WTC11 (cell line): ENCODE results near the gene OSBPL9. TPM values are rescaled to one million over a fixed set of nuclear protein-coding genes. Genes with fewer than 3 reads are reported as not detected.

ENCODE experiments used
- ATAC-seq: fragments of 200-7000 bp; cut with Tn5 transposase; 2 replicates; pipeline ENCODE4 v1.10.0; 2021; ENCODE audit warnings: mild to moderate bottlenecking, moderate library complexity
- Bru-seq: library from RNA; stranded (reverse); fragments of 400-500 nt; gene quantifications from one replicate; lab custom pipeline; 2021; lab: Mats Ljungman, UMichigan
- CTCF ChIA-PET: fragments of 300-600 bp; sonication (Branson Sonifier 250); formaldehyde crosslinking; loops from one replicate; lab custom pipeline; 2021; ENCODE audit warnings: antibody characterized with exemption; lab: Charles Lee
- POLR2A ChIA-PET: fragments of 350-600 bp; sonication (Branson Sonifier 250); formaldehyde crosslinking; loops from one replicate; lab custom pipeline; 2021; ENCODE audit warnings: antibody characterized with exemption; lab: Charles Lee
- DNase-seq: peaks from one replicate; pipeline ENCODE4 v3.0.0; 2021; ENCODE audit warnings: low spot score
- H3K27ac Mint-ChIP-seq: 2 replicates; pipeline ENCODE4 v1.8.0; 2021; ENCODE audit warnings: mixed read lengths
- H3K27me3 Mint-ChIP-seq: 2 replicates; pipeline ENCODE4 v1.8.0; 2021; ENCODE audit warnings: low read depth, mild to moderate bottlenecking, moderate library complexity, mixed read lengths
- H3K36me3 Mint-ChIP-seq: 2 replicates; pipeline ENCODE4 v1.8.0; 2021; ENCODE audit warnings: mixed read lengths
- H3K4me1 Mint-ChIP-seq: 2 replicates; pipeline ENCODE4 v1.8.0; 2022; ENCODE audit warnings: mixed read lengths
- H3K4me3 Mint-ChIP-seq: 2 replicates; pipeline ENCODE4 v1.8.0; 2021; ENCODE audit warnings: mild to moderate bottlenecking, moderate library complexity, mixed read lengths
- H3K9me3 Mint-ChIP-seq: 2 replicates; pipeline ENCODE4 v1.8.0; 2021; ENCODE audit warnings: mixed read lengths
- AR ChIP-seq: fragments of 250-450 bp; sonication (Bioruptor Pico); IDR thresholded peaks from 2 replicates; pipeline ENCODE4 v1.9.0; 2021; ENCODE audit warnings: mild to moderate bottlenecking
- ATF2 ChIP-seq: sonication (generic); formaldehyde crosslinking; IDR thresholded peaks from 2 replicates; pipeline ENCODE4 v1.8.1; 2022; ENCODE audit warnings: low read depth, missing genetic modification reagents, borderline replicate concordance
- E2F4 ChIP-seq: sonication (generic); formaldehyde crosslinking; IDR thresholded peaks from 2 replicates; pipeline ENCODE4 v1.8.1; 2022; ENCODE audit warnings: low read depth, mild to moderate bottlenecking, moderate library complexity, missing genetic modification reagents, borderline replicate concordance
- FOXK1 ChIP-seq: sonication (generic); formaldehyde crosslinking; IDR thresholded peaks from 2 replicates; pipeline ENCODE4 v1.8.0; 2022; ENCODE audit warnings: mild to moderate bottlenecking, moderate library complexity, missing genetic modification reagents
- GABPB1 ChIP-seq: sonication (generic); formaldehyde crosslinking; IDR thresholded peaks from 2 replicates; pipeline ENCODE4 v1.8.1; 2023; ENCODE audit warnings: mild to moderate bottlenecking, missing genetic modification reagents
- NFYB ChIP-seq: sonication (generic); formaldehyde crosslinking; conservative IDR thresholded peaks from 2 replicates; pipeline ENCODE4 v1.8.0; 2022; ENCODE audit warnings: low read depth, missing genetic modification reagents
- NR2C2 ChIP-seq: sonication (generic); formaldehyde crosslinking; IDR thresholded peaks from 2 replicates; pipeline ENCODE4 v1.8.0; 2022; ENCODE audit warnings: mild to moderate bottlenecking, missing genetic modification reagents
- PREB ChIP-seq: sonication (generic); formaldehyde crosslinking; IDR thresholded peaks from 2 replicates; pipeline ENCODE4 v1.8.1; 2022; ENCODE audit warnings: mild to moderate bottlenecking, missing genetic modification reagents, moderate library complexity, borderline replicate concordance
- RELA ChIP-seq: sonication (generic); formaldehyde crosslinking; IDR thresholded peaks from 2 replicates; pipeline ENCODE4 v1.8.1; 2022; ENCODE audit warnings: missing genetic modification reagents, mild to moderate bottlenecking, borderline replicate concordance
- SMAD3 ChIP-seq: sonication (generic); formaldehyde crosslinking; IDR thresholded peaks from 2 replicates; pipeline ENCODE4 v1.8.0; 2022; ENCODE audit warnings: missing genetic modification reagents, mild to moderate bottlenecking, borderline replicate concordance
- SP1 ChIP-seq: sonication (generic); formaldehyde crosslinking; conservative IDR thresholded peaks from 2 replicates; pipeline ENCODE4 v1.8.1; 2022; ENCODE audit warnings: missing genetic modification reagents
- TCF7 ChIP-seq: sonication (generic); formaldehyde crosslinking; IDR thresholded peaks from 2 replicates; pipeline ENCODE4 v1.8.0; 2022; ENCODE audit warnings: mild to moderate bottlenecking, low read depth, missing genetic modification reagents, moderate library complexity
- ZBTB43 ChIP-seq: sonication (generic); formaldehyde crosslinking; IDR thresholded peaks from 2 replicates; pipeline ENCODE4 v1.8.1; 2023; ENCODE audit warnings: mild to moderate bottlenecking, missing genetic modification reagents
- long read RNA-seq, 3 experiments: library from RNA in 1 of 3; library from capped mRNA in 1 of 3; library from polyadenylated mRNA in 1 of 3; unstranded in 2 of 3; stranded (forward) in 1 of 3; transcript quantifications; one replicate each; pipeline ENCODE4 v2.0.0, GENCODE V29; 2021
- total RNA-seq: library from RNA; stranded (reverse); gene quantifications from 3 replicates; pipeline ENCODE4 v1.2.3, GENCODE V29; 2021
- TF ChIP-seq, protein P1 (sequence below): sonication (generic); formaldehyde crosslinking; IDR thresholded peaks from 2 replicates; pipeline ENCODE4 v1.8.0; 2023; ENCODE audit warnings: missing genetic modification reagents
- TF ChIP-seq, protein P2 (sequence below): sonication (generic); formaldehyde crosslinking; IDR thresholded peaks from 2 replicates; pipeline ENCODE4 v1.8.0; 2022; ENCODE audit warnings: mild to moderate bottlenecking, missing genetic modification reagents
- TF ChIP-seq, protein P3 (sequence below): sonication (generic); formaldehyde crosslinking; IDR thresholded peaks from 2 replicates; pipeline ENCODE4 v1.8.0; 2022; ENCODE audit warnings: mild to moderate bottlenecking, missing genetic modification reagents
- TF ChIP-seq, protein P4 (sequence below): fragments of 200-600 bp; IDR thresholded peaks from 2 replicates; pipeline ENCODE4 v1.8.0; 2022; ENCODE audit warnings: antibody characterized with exemption

OSBPL9 gene, protein sequence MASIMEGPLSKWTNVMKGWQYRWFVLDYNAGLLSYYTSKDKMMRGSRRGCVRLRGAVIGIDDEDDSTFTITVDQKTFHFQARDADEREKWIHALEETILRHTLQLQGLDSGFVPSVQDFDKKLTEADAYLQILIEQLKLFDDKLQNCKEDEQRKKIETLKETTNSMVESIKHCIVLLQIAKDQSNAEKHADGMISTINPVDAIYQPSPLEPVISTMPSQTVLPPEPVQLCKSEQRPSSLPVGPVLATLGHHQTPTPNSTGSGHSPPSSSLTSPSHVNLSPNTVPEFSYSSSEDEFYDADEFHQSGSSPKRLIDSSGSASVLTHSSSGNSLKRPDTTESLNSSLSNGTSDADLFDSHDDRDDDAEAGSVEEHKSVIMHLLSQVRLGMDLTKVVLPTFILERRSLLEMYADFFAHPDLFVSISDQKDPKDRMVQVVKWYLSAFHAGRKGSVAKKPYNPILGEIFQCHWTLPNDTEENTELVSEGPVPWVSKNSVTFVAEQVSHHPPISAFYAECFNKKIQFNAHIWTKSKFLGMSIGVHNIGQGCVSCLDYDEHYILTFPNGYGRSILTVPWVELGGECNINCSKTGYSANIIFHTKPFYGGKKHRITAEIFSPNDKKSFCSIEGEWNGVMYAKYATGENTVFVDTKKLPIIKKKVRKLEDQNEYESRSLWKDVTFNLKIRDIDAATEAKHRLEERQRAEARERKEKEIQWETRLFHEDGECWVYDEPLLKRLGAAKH
- total RNA-seq, result 55.6 to 66.7 TPM (median 63.5 TPM) in 3 replicates
- Bru-seq, nascent RNA, result percentile 68 among the genes with signal in this experiment
- long read RNA-seq, experiment 1, transcript OSBPL9-203 (24 exons, 2,893 nt), result minor isoform, 36 of 391 reads
- long read RNA-seq, experiment 1, transcript OSBPL9-207 (20 exons, 2,755 nt), result major isoform, 85 of 391 reads
- long read RNA-seq, experiment 1, transcript OSBPL9-222 (21 exons, 2,210 nt), result minor isoform, 84 of 391 reads
- long read RNA-seq, experiment 1, transcript OSBPL9-201 (20 exons, 2,721 nt), result minor isoform, 29 of 391 reads
- long read RNA-seq, experiment 1, partial matches to known transcripts, result 38 of 391 reads
- long read RNA-seq, experiment 1, other reads (novel, unspliced or antisense), result 115 of 391 reads
- long read RNA-seq, experiment 2, partial matches to known transcripts, result 27 of 81 reads
- long read RNA-seq, experiment 2, other reads (novel, unspliced or antisense), result 54 of 81 reads
- long read RNA-seq, experiment 3, transcript OSBPL9-203 (24 exons, 2,893 nt), result minor isoform, 16 of 100 reads
- long read RNA-seq, experiment 3, transcript OSBPL9-222 (21 exons, 2,210 nt), result minor isoform, 9 of 100 reads
- long read RNA-seq, experiment 3, transcript OSBPL9-207 (20 exons, 2,755 nt), result major isoform, 25 of 100 reads
- long read RNA-seq, experiment 3, transcript OSBPL9-201 (20 exons, 2,721 nt), result minor isoform, 6 of 100 reads
- long read RNA-seq, experiment 3, partial matches to known transcripts, result 11 of 100 reads
- long read RNA-seq, experiment 3, other reads (novel, unspliced or antisense), result 32 of 100 reads

DNA sequence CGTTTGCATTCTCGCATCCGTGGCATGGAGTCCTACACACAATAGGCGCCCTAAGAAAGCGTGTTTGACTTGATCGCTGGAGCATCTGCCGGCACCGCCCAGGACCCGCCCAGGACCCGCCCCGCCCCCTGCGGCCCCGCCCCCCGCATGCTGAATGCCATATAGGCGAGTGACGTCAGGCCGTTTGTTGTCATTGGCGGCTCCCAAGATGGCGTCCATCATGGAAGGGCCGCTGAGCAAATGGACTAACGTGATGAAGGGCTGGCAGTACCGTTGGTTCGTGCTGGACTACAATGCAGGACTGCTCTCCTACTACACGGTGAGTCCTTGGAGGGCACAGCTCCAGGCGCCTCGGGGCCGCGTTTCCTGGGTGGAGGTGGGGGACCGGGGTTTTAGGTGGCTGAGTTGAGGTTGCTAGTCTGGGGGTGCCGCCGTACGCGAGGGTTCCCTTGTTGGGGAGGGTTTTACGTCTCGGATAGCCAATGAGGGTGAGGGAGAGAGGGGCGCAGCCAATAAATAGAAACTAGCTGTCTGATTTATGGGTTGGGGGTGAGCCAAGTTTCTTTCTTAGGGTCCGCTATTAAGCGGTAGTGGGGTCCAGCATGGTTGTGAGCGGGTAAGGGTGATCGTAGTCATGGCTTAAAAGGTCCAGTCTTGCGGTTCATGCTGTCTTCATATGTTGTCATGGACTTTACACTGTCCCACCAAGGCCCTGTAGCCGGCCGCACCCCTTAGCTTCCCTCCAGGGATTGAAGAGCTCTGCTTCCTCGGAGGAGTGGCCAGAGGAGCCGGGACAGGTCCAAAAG, at the start of gene OSBPL9:
Gene OSBPL9 (plus strand): TSS at position 190 of the 806 bp plus-strand sequence. CDS start 19 bp downstream, at position 209.
- ATAC-seq, result peak; percentile 94
- ChIA-PET CTCF (interaction anchor here (0.6 to 1.2 kb wide), 5 partner anchors 8 to 98 kb away, joined by 3 to 5 read pairs (median 3); partner anchors contain the start of gene EPS15), POLR2A (no interaction called here)
- peak; percentile 85 for DNase-seq
- Mint-ChIP-seq H3K4me3 (peak within 1 kb of the TSS; percentile 98), H3K9me3 (no peaks in the 10 kb centered on the region), H3K27me3 (no peaks in the 10 kb centered on the region; the same call in 1 of the 2 replicates), H3K4me1 (peaks cover 15% of the 10 kb centered on the region), H3K36me3 (no peaks in the 10 kb centered on the region), H3K27ac (peak within 1 kb of the TSS; percentile 99)
- TF ChIP-seq SP1 (CRISPR knock-in tag) (peak; percentile 77), NR2C2 (CRISPR knock-in tag) (no peak), ATF2 (CRISPR knock-in tag) (no peak), ZBTB43 (CRISPR knock-in tag) (no peak), SMAD3 (0 out of 2 replicates have a peak, but pooled peaks have one; percentile 24), GABPB1 (CRISPR knock-in tag) (no peak), AR (CRISPR knock-in tag) (no peak), RELA (CRISPR knock-in tag) (no peak), FOXK1 (CRISPR knock-in tag) (peak; percentile 96), TCF7 (no peak), E2F4 (CRISPR knock-in tag) (no peak), NFYB (CRISPR knock-in tag) (peak; percentile 33), PREB (CRISPR knock-in tag) (no peak)
- TF ChIP-seq, protein P1, sequence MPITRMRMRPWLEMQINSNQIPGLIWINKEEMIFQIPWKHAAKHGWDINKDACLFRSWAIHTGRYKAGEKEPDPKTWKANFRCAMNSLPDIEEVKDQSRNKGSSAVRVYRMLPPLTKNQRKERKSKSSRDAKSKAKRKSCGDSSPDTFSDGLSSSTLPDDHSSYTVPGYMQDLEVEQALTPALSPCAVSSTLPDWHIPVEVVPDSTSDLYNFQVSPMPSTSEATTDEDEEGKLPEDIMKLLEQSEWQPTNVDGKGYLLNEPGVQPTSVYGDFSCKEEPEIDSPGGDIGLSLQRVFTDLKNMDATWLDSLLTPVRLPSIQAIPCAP (CRISPR knock-in tag), result no peak
- TF ChIP-seq, protein P2, sequence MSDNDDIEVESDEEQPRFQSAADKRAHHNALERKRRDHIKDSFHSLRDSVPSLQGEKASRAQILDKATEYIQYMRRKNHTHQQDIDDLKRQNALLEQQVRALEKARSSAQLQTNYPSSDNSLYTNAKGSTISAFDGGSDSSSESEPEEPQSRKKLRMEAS (CRISPR knock-in tag), result no peak
- TF ChIP-seq, protein P3, sequence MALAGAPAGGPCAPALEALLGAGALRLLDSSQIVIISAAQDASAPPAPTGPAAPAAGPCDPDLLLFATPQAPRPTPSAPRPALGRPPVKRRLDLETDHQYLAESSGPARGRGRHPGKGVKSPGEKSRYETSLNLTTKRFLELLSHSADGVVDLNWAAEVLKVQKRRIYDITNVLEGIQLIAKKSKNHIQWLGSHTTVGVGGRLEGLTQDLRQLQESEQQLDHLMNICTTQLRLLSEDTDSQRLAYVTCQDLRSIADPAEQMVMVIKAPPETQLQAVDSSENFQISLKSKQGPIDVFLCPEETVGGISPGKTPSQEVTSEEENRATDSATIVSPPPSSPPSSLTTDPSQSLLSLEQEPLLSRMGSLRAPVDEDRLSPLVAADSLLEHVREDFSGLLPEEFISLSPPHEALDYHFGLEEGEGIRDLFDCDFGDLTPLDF (CRISPR knock-in tag), result no peak
- TF ChIP-seq, protein P4, sequence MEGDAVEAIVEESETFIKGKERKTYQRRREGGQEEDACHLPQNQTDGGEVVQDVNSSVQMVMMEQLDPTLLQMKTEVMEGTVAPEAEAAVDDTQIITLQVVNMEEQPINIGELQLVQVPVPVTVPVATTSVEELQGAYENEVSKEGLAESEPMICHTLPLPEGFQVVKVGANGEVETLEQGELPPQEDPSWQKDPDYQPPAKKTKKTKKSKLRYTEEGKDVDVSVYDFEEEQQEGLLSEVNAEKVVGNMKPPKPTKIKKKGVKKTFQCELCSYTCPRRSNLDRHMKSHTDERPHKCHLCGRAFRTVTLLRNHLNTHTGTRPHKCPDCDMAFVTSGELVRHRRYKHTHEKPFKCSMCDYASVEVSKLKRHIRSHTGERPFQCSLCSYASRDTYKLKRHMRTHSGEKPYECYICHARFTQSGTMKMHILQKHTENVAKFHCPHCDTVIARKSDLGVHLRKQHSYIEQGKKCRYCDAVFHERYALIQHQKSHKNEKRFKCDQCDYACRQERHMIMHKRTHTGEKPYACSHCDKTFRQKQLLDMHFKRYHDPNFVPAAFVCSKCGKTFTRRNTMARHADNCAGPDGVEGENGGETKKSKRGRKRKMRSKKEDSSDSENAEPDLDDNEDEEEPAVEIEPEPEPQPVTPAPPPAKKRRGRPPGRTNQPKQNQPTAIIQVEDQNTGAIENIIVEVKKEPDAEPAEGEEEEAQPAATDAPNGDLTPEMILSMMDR, result no peak
